Gastroesophageal sphincter (tissue), 4 donors: ENCODE results near the gene DVL2. TPM values are rescaled to one million over a fixed set of nuclear protein-coding genes. Genes with fewer than 3 reads are reported as not detected.

ENCODE experiments used
- ATAC-seq: fragments of 150-250 bp; one replicate; pipeline ENCODE4 v1.9.1; 2016; ENCODE audit warnings: mild to moderate bottlenecking, moderate library complexity
- H3K27ac ChIP-seq, 4 donors: fragments of 200-600 bp; sonication (generic) in 3 of 4; 1 replicate in 3 of 4; 2 replicates in 1 of 4; pipeline ENCODE4 v1.5.1; 2016 to 2019
- H3K27me3 ChIP-seq: fragments of 200-600 bp; sonication (generic); one replicate; pipeline ENCODE4 v1.5.1; 2019
- H3K36me3 ChIP-seq, 2 donors: fragments of 200-600 bp; sonication (generic); one replicate each; pipeline ENCODE4 v1.5.1; 2019; ENCODE audit warnings: control low read depth in 1 of 2
- H3K4me1 ChIP-seq, 3 donors: fragments of 200-600 bp; sonication (generic); 1 replicate in 2 of 3; 2 replicates in 1 of 3; pipeline ENCODE4 v1.5.1; 2016 to 2019; ENCODE audit warnings: control low read depth in 2 of 3
- H3K4me3 ChIP-seq, 2 donors: fragments of 200-600 bp; sonication (generic); one replicate each; pipeline ENCODE4 v1.5.1; 2019; ENCODE audit warnings: mild to moderate bottlenecking in 1 of 2, moderate library complexity in 1 of 2
- H3K9me3 ChIP-seq, 3 donors: fragments of 200-600 bp; sonication (generic); one replicate each; pipeline ENCODE4 v1.5.1; 2017 to 2019; ENCODE audit warnings: control low read depth in 2 of 3
- CTCF ChIP-seq, 4 experiments: fragments of 200-600 bp in 2 of 4; fragments of 450-650 bp in 2 of 4; sonication (generic) in 1 of 4; IDR thresholded peaks; one replicate each; pipeline ENCODE4 v1.5.1; 2017 to 2019; ENCODE audit warnings: antibody characterized with exemption in 4 of 4, mild to moderate bottlenecking in 2 of 4, moderate library complexity in 2 of 4
- EP300 ChIP-seq: sonication (generic); formaldehyde crosslinking; IDR thresholded peaks from one replicate; pipeline ENCODE4 v1.6.1; 2017; ENCODE audit warnings: antibody characterized with exemption, mild to moderate bottlenecking
- POLR2A ChIP-seq, 2 donors: fragments of 450-650 bp; IDR thresholded peaks; one replicate each; pipeline ENCODE4 v1.6.1; 2017; ENCODE audit warnings: antibody characterized with exemption in 2 of 2, mild to moderate bottlenecking in 2 of 2, moderate library complexity in 1 of 2
- POLR2AphosphoS5 ChIP-seq: sonication (generic); formaldehyde crosslinking; IDR thresholded peaks from one replicate; pipeline ENCODE4 v1.6.1; 2017; ENCODE audit warnings: antibody characterized with exemption
- WGBS, 2 donors: methylation state at CpG; one replicate each; pipeline ENCODE4 v1.1.5; 2018; ENCODE audit warnings: low coverage in 1 of 2; 5-methylcytosine and 5-hydroxymethylcytosine counted together
- total RNA-seq, 4 donors: library from RNA; depleted of rRNA; stranded (reverse); fragments of >200 nt; gene quantifications; one replicate each; pipeline ENCODE4 v1.1.0, GENCODE V29; 2016

Gene DVL2
- total RNA-seq, 4 donors from 2014 or later = 33.0 to 53.9 (median 45.0) TPM

DNA sequence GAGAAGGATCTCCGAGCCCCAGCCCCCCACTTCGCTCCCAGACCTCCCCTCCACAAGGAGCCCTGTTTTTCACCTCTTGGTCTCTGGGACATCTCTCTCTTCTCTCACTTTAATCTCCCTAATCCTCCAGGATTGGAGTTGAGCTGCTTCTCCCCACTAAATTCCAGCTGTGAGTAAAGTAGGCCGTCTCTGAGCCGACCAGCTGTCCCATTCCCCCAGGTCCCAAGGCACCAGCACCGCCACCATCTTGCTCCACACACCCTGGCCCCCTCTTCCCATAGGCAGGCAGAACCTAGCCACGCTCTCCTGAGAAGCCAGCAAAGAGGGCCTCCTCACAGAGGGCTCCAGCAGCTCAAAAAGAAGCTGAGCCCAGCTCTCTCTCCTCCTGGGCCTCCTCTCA lies 15.6 kb downstream of the DVL2 start:
- Histone ChIP-seq H3K27me3 (no peaks in the 10 kb centered on the region), H3K4me1 (peaks cover 6 to 77% (median 38%) of the 10 kb centered on the region in 3 donors), H3K9me3 (no peaks in the 10 kb centered on the region), H3K36me3 (peaks cover 0 to 29% of the 10 kb centered on the region in 2 donors), H3K27ac (peak overlapping the region; percentile 86 to 98 (median 92)), H3K4me3 (no peak overlapping the region)
- WGBS, 2 donors = 70% methylated on average over 5 of the region's 6 CpGs; no CpG with 5 or more reads in 1 of the 2 donors
- ATAC-seq = no peak
- no peak for TF ChIP-seq EP300
- no peak for TF ChIP-seq CTCF (IDR thresholded peaks at IDR 0.05)
- TF ChIP-seq POLR2AphosphoS5 = no peak
- TF ChIP-seq POLR2A (IDR thresholded peaks at IDR 0.05) = no peak

DNA sequence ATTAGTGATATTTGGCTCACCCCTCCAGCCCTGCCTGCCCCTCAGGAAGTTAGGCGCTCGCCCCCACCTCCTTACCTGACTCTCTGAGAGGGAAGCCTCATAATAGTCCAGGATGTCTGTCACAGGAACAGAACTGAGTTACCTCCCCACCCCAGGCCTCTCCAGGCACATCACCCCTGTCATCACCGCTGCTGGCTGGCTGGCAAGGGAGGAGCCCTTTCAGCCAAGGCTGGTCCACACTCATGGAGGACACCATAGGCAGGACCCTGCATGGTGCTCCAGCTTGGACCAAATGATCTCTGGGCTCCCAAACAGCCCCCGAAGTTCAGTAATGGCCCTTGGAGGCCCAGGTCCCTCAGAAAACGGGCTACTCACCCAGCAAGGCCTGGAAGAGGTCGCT lies 16.2 kb downstream of the DVL2 start:
- H3K27ac ChIP-seq = peak overlapping the region; percentile 72 to 98 (median 92)
- peak overlapping the region in 1 of 2 donors; percentile 62 for H3K4me3 ChIP-seq
- WGBS, 2 donors = 69% methylated on average over 2 of the region's 6 CpGs; no CpG with 5 or more reads in 1 of the 2 donors
- no peak for ATAC-seq
- no peaks in the 10 kb centered on the region for H3K27me3 ChIP-seq
- H3K4me1 ChIP-seq = peaks cover 6 to 83% (median 42%) of the 10 kb centered on the region in 3 donors
- no peaks in the 10 kb centered on the region for H3K9me3 ChIP-seq
- H3K36me3 ChIP-seq = peaks cover 0 to 23% of the 10 kb centered on the region in 2 donors
- TF ChIP-seq POLR2A (IDR thresholded peaks at IDR 0.05) (no peak), CTCF (IDR thresholded peaks at IDR 0.05) (no peak), EP300 (no peak), POLR2AphosphoS5 (no peak)

DNA sequence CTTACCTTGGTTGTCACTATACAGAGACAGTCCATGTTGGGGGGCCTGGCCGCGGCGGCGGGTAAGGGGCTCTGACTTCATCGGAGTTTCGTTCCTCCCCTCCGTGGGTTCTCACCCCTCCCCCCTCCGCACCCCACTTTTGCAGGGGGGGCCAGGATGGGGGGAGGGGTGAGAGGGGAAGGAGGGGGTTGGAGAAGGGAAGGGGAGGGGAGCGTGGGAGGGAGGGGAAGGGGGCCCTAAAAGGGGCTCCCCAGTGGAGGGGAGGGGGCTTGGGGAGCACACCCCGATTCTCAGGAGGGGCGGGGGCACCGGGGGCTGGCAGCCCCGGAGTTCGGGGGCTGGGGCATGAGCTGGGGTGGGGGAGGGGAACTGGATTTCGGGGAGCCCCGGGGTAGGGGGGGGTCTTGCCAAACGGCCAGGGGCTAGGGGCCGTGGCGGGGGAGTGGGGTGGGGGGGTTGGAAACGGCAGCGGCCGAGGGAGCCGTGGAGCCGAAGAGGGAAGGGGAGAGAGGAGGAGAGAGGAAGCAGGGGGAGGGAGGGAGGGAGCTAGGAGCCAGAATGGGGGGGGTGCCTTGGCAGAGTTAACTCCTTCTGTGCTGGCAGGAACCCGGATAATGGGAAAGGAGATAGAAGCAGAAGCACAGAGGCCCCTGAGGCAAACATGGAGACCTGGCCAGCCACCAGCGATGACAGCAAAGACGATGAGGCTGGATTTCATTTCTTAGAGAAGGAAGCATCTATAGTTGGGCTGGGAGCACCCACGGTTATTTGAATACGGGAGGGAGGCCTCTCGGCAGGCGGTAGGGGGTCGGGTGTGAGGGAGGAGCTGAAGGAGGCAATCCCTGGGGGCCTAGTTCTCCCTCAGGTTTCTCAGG lies 17.0 kb downstream of the DVL2 start:
- TF ChIP-seq POLR2A (IDR thresholded peaks at IDR 0.05) (no peak), POLR2AphosphoS5 (no peak), CTCF (IDR thresholded peaks at IDR 0.05) (no peak), EP300 (no peak)
- H3K4me3 ChIP-seq = peak overlapping the region; percentile 62
- ATAC-seq = no peak
- WGBS, 2 donors = 2 to 10% methylated on average over 7 to 9 of the region's 32 CpGs
- peaks cover 0 to 15% of the 10 kb centered on the region in 2 donors for H3K36me3 ChIP-seq
- no peaks in the 10 kb centered on the region for H3K9me3 ChIP-seq
- peaks cover 6 to 85% (median 42%) of the 10 kb centered on the region in 3 donors for H3K4me1 ChIP-seq
- H3K27me3 ChIP-seq = no peaks in the 10 kb centered on the region
- H3K27ac ChIP-seq = peak overlapping the region; percentile 72 to 98 (median 92)

GRCh38 chr17:7216242-7217112 lies 17.8 kb downstream of the DVL2 start:
- no peak for ATAC-seq
- H3K27me3 ChIP-seq = no peaks in the 10 kb centered on the region
- H3K4me1 ChIP-seq = peaks cover 6 to 85% (median 42%) of the 10 kb centered on the region in 3 donors
- H3K27ac ChIP-seq = peak overlapping the region; percentile 72 to 98 (median 92)
- WGBS, 2 donors = 10 to 14% methylated on average over 6 of the region's 7 CpGs
- H3K4me3 ChIP-seq = peak overlapping the region; percentile 62
- H3K9me3 ChIP-seq = no peaks in the 10 kb centered on the region
- peaks cover 0 to 6% of the 10 kb centered on the region in 2 donors for H3K36me3 ChIP-seq
- TF ChIP-seq EP300 (no peak), POLR2AphosphoS5 (no peak)

DNA sequence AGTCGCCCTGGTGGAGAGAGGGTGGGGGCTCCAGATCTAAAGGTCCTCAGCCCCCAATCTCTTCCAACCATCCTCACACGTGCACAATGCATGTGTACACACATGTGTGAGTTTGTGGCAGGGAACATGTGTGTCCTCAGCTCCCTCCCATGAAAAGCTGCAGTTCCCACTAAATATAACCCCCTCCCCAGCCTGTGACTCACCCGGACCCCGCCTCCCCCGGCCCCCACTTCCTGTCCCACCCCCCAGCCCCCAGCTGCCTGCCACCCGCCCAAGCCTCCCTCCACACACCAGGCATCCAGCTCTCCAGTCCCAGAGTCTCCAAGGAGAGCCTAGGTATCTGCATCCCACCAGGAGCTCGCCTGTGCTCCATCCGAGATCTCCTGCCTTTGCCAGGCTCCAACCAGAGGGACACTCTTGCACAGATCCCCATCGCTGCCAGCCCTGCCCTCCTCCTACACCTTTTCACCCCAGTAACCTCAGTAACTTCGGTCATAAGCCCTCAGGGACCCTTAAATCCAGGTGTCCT lies 18.6 kb downstream of the DVL2 start:
- Histone ChIP-seq H3K36me3 (no peaks in the 10 kb centered on the region), H3K4me3 (peak overlapping the region in 1 of 2 donors; percentile 62), H3K4me1 (peaks cover 6 to 81% (median 38%) of the 10 kb centered on the region in 3 donors), H3K27me3 (no peaks in the 10 kb centered on the region), H3K9me3 (no peaks in the 10 kb centered on the region), H3K27ac (peak overlapping the region; percentile 26 to 98 (median 92))
- ATAC-seq = no peak
- TF ChIP-seq EP300 (no peak), POLR2A (IDR thresholded peaks at IDR 0.05) (no peak), POLR2AphosphoS5 (no peak), CTCF (IDR thresholded peaks at IDR 0.05) (no peak)
- 4 to 20% methylated on average over 2 to 5 of the region's 10 CpGs for WGBS, 2 donors
